ENCODE results near the gene GTPBP6. TPM values are rescaled to one million over a fixed set of nuclear protein-coding genes. Genes with fewer than 3 reads are reported as not detected.
"Not testable (repeated sequence)": the region's sequence is repeated elsewhere in the genome, so short reads cannot be mapped to it uniquely, and the experiment has no call there.

Gene GTPBP6
- total RNA-seq, 2 donors from 2014 or later = 32.6 to 33.5 TPM

DNA sequence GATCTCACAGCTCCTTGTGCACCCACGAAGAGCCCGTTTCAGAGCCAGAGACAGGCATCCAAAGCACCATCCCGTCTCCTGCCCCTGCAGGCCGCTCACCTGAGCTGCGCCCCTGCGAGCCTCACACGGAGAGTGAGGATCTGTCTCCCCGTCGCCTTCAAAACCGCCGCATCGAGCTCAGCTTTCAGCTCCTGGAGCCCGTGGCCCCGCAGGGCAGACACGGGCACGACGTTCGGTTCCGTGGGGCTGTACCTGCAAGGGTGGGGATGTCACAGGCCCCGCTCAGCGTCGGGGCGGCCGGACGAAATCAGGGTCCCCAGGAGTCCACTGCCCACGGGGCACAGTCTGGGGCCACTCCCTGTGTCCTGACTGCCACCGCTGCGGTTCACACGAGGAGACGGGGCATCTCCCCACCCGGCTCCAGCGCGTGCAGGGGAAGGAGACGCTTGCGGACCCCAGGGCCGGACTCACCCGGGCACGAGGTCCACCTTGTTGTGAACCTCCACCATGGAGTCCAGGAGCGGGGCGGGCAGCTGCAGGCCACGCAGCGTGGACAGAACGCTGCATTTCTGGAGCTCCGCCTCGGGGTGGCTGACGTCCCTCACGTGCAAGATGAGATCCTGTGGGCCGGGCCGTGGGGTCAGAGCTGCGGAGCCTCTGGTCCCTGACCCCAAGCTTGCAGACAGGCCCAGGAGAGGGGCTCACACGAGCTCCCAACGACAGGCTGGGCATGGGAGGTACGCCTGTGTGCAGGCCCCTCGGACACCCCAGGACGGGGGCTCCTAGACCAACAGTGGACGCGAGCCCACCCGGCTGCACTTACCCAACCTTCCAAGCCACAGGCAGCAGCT, 11.1 kb downstream of the GTPBP6 start:
- DNase-seq (ENCODE audit: low spot score) (no peak), ATAC-seq (ENCODE audit: insufficient number of reproducible peaks, low FRiP score, low read depth) (no peak)
- H3K4me1 ChIP-seq (ENCODE audit: control insufficient read depth in 1 of 2, low read depth in 2 of 2) = no peaks in the 10 kb centered on the region
- H3K4me3 ChIP-seq = no peak overlapping the region
- H3K9me3 ChIP-seq = no peaks in the 10 kb centered on the region
- H3K27ac ChIP-seq = no peak overlapping the region
- no peaks in the 10 kb centered on the region for H3K27me3 ChIP-seq (replicated peaks; ENCODE audit: insufficient read depth)
- H3K36me3 ChIP-seq = peaks cover 65% of the 10 kb centered on the region
- TF ChIP-seq, protein P1, sequence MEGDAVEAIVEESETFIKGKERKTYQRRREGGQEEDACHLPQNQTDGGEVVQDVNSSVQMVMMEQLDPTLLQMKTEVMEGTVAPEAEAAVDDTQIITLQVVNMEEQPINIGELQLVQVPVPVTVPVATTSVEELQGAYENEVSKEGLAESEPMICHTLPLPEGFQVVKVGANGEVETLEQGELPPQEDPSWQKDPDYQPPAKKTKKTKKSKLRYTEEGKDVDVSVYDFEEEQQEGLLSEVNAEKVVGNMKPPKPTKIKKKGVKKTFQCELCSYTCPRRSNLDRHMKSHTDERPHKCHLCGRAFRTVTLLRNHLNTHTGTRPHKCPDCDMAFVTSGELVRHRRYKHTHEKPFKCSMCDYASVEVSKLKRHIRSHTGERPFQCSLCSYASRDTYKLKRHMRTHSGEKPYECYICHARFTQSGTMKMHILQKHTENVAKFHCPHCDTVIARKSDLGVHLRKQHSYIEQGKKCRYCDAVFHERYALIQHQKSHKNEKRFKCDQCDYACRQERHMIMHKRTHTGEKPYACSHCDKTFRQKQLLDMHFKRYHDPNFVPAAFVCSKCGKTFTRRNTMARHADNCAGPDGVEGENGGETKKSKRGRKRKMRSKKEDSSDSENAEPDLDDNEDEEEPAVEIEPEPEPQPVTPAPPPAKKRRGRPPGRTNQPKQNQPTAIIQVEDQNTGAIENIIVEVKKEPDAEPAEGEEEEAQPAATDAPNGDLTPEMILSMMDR (IDR thresholded peaks at IDR 0.05) = no peak

DNA sequence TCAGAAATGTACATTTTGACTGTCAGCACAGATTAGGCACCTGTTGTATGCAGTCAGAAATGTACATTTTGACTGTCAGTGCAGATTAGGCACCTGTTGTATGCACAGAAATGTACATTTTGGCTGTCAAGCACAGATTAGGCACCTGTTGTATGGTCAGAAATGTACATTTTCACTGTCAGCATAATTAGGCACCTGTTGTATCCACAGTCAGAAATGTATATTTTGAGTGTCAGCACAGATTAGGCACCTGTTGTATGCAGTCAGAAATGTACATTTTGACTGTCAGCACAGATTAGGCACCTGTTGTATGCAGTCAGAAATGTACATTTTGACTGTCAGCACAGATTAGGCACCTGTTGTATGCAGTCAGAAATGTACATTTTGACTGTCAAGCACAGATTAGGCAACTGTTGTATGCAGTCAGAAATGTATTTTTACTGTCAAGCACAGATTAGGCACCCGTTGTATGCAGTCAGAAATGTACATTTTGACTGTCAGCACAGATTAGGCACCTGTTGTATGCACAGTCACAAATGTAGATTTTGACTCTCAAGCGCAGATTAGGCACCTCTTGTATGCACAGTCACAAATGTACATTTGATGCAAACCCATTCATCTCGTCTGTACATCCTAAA, 11.9 kb downstream of the GTPBP6 start:
- DNase-seq (ENCODE audit: low spot score); H3K27me3 ChIP-seq (replicated peaks; ENCODE audit: insufficient read depth); H3K9me3 ChIP-seq; H3K4me1 ChIP-seq (ENCODE audit: control insufficient read depth in 1 of 2, low read depth in 2 of 2); H3K27ac ChIP-seq; ATAC-seq (ENCODE audit: insufficient number of reproducible peaks, low FRiP score, low read depth); H3K4me3 ChIP-seq: not testable (repeated sequence)
- H3K36me3 ChIP-seq = peaks cover 60% of the 10 kb centered on the region

DNA sequence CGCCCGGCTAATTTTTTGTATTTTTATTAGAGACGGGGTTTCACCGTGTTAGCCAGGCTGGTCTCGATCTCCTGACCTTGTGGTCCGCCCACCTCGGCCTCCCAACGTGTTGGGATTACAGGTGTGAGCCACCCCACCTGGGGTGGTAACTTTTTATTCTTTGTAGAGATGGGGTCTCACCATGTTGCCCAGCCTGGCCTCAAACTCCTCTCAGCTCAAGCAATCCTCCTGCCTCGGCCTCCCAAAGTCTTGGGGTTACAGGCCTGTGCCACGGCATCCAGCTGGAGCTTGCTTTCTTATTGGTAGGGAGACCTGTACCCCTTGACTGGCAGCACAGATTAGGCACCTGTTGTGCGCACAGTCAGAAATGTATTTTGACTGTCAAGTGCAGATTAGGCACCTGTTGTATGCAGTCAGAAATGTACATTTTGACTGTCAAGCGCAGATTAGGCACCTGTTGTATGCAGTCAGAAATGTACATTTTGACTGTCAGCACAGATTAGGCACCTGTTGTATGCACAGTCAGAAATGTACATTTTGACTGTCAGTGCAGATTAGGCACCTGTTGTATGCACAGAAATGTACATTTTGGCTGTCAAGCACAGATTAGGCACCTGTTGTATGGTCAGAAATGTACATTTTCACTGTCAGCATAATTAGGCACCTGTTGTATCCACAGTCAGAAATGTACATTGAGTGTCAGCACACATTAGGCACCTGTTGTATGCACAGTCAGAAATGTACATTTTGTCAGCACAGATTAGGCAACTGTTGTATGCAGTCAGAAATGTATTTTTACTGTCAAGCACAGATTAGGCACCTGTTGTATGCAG, 12.6 kb downstream of the GTPBP6 start:
- not testable (repeated sequence) for DNase-seq (ENCODE audit: low spot score); H3K9me3 ChIP-seq; H3K4me1 ChIP-seq (ENCODE audit: control insufficient read depth in 1 of 2, low read depth in 2 of 2); H3K27ac ChIP-seq; H3K27me3 ChIP-seq (replicated peaks; ENCODE audit: insufficient read depth); H3K4me3 ChIP-seq; ATAC-seq (ENCODE audit: insufficient number of reproducible peaks, low FRiP score, low read depth)
- H3K36me3 ChIP-seq = peaks cover 54% of the 10 kb centered on the region

DNA sequence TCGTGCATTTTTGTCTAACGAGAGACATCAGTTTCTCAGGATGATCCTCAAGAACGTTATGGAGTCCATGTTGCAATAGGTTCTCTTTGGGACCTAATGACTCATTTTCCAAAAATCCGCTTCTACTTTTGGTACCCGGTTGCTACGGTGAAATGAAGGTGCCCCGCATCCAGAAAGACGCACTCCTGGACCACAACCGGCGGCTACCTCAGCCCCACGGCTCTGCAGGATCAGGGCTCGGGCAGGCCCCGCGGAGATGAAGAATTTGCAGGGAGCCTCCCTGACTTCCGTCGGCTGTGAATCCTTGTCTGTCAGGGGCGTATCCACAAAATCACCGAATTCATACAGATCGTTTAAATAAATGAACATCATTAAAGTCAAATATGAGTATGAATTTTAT, 15.6 kb downstream of the GTPBP6 start:
- H3K4me1 ChIP-seq (ENCODE audit: control insufficient read depth in 1 of 2, low read depth in 2 of 2) = no peaks in the 10 kb centered on the region
- TF ChIP-seq, protein P1 (IDR thresholded peaks at IDR 0.05) = no peak
- peaks cover 39% of the 10 kb centered on the region for H3K36me3 ChIP-seq
- no peaks in the 10 kb centered on the region for H3K27me3 ChIP-seq (replicated peaks; ENCODE audit: insufficient read depth)
- H3K9me3 ChIP-seq = no peaks in the 10 kb centered on the region
- DNase-seq (ENCODE audit: low spot score) (no peak), ATAC-seq (ENCODE audit: insufficient number of reproducible peaks, low FRiP score, low read depth) (no peak)
- no peak overlapping the region for H3K4me3 ChIP-seq
- no peak overlapping the region for H3K27ac ChIP-seq

DNA sequence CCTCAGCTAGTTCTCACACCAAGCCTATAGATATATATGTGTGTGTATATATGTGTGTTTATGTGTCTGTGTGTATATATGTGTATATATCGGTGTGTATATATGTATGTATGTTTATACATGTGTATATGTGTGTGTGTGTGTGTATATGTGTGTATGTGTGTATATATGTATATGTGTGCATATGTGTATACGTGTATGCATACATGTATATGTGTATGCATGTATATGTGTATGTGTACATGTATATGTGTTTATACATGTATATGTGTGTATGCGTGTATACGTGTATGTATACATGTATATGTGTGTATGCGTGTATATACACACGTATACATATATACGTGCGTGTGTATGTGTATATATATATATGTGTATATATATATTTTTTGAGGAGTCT, 18.3 kb downstream of the GTPBP6 start:
- DNase-seq (ENCODE audit: low spot score) (no peak), ATAC-seq (ENCODE audit: insufficient number of reproducible peaks, low FRiP score, low read depth) (no peak)
- no peaks in the 10 kb centered on the region for H3K9me3 ChIP-seq
- H3K4me1 ChIP-seq (ENCODE audit: control insufficient read depth in 1 of 2, low read depth in 2 of 2) = no peaks in the 10 kb centered on the region
- H3K27me3 ChIP-seq (replicated peaks; ENCODE audit: insufficient read depth) = no peaks in the 10 kb centered on the region
- H3K4me3 ChIP-seq = no peak overlapping the region
- TF ChIP-seq, protein P1 (IDR thresholded peaks at IDR 0.05) = no peak
- peaks cover 15% of the 10 kb centered on the region for H3K36me3 ChIP-seq
- H3K27ac ChIP-seq = no peak overlapping the region

DNA sequence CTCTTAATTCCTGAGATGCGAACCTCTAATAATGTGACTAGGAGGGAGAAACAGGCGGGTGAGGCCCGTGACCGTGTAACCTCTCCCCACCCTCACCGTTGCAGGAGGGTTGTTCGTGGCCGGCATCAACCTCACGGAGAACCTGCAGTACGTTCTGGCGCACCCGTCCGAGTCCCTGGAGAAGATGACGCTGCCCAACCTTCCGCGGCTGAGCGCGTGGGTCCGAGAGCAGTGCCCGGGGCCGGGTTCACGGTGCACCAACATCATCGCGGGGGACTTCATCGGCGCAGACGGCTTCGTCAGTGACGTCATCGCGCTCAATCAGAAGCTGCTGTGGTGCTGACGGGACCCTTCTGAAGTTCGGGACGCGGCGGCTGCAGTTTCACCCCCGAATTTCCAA, 19.6 kb downstream of the GTPBP6 start:
- no peaks in the 10 kb centered on the region for H3K9me3 ChIP-seq
- DNase-seq (ENCODE audit: low spot score) = no peak
- no peak for ATAC-seq (ENCODE audit: insufficient number of reproducible peaks, low FRiP score, low read depth)
- H3K36me3 ChIP-seq = peaks cover 10% of the 10 kb centered on the region
- TF ChIP-seq, protein P1 (IDR thresholded peaks at IDR 0.05) = no peak
- no peak overlapping the region for H3K4me3 ChIP-seq
- H3K27me3 ChIP-seq (replicated peaks; ENCODE audit: insufficient read depth) = no peaks in the 10 kb centered on the region
- H3K4me1 ChIP-seq (ENCODE audit: control insufficient read depth in 1 of 2, low read depth in 2 of 2) = no peaks in the 10 kb centered on the region
- H3K27ac ChIP-seq = no peak overlapping the region

Data from thoracic aorta (tissue), 2 donors.